HG03342 (cell line): ENCODE measurements around the gene RBM20.

Source experiments
- ATAC-seq: cut with Tn5 transposase; IDR thresholded peaks from one replicate; pipeline ENCODE4 v1.9.1; 2021; ENCODE audit warnings: mild to moderate bottlenecking, moderate library complexity; ENCODE audit not compliant: unreplicated experiment

The RBM20 gene

GRCh38 chr10:110779489-110779888, 135.4 kb downstream of the RBM20 start:
- no peak for ATAC-seq

DNA sequence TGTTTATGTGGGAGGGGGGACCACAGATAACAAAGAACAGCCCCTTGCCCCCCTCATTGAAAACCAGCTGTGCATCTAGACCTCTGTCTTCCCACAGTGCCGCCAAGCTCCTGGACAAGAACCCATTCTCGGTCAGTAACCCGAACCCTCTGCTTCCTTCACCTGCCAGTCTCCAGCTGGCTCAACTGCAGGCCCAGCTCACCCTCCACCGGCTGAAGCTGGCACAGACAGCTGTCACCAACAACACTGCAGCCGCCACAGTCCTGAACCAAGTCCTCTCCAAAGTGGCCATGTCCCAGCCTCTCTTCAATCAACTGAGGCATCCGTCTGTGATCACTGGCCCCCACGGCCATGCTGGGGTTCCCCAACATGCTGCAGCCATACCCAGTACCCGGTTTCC, 136.6 kb downstream of the RBM20 start:
- no peak for ATAC-seq

- ATAC-seq: no peak
Observed at GRCh38 chr10:110781139-110781538, 137.0 kb downstream of the RBM20 start.

- ATAC-seq: no peak
Observed at GRCh38 chr10:110782616-110783015, 138.5 kb downstream of the RBM20 start.

GRCh38 chr10:110783509-110784107, 139.5 kb downstream of the RBM20 start:
- no peak for ATAC-seq

DNA sequence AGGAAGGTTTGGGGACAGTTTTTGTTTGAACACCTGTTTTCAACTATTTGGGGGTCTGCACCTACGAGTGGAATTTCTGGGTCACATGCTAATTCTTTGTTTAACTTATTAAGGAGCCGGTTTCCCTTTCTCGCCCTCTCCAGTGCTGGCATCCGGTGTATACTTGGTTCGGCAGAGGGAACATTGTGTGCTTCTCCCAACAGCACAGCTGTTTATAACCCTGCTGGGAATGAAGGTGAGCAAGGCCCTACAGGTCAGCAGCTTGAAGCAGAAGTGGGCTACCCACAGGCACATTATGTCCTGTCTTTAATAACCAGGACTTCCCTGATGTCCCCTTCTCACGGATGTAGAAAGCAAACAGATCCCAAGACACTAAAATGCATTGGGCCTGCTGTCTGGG, 140.1 kb downstream of the RBM20 start:
- ATAC-seq: no peak

GRCh38 chr10:110786172-110786571, 142.0 kb downstream of the RBM20 start:
- ATAC-seq: no peak

- ATAC-seq: no peak
Observed at GRCh38 chr10:110788620-110789385, 144.7 kb downstream of the RBM20 start.

DNA sequence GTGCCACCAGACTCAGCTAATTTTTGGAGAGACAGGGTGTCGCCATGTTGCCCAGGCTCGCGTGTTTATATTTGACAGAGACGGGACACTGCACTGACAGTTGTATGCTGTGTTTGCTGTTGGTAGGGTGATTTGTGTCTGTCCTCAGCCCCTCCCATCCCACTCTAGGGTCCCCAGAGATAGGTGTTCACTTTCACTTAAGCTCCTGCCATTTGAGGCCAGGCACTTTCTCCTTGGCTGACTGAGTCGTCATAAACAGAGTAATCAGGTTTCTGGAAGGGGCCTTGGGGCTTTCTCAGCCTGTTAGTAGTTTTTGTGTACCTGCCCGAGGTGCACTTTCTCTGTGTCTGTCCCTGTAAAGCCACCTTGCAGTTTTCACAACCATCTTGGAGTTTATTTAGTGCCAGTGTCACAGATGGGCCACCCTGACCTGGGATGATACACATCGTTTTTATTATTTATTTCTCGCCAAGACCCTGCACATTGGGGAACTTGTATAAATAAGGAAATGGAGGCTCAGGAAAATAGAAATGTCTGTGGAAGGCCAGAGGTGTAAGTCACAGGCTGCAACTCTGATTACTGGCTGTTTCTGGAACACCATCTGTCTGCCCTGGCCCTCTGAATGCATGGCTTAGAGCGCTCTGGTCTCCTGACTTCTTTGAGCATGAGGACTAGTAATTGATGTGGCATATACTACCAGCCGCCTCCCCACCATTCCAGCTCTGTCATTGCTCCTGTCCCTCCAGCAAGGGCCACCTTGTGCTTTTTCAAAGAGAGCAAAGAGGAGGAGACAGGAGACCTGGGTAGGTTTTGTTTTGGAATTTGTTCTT, 145.7 kb downstream of the RBM20 start:
- ATAC-seq: peak; percentile 42

DNA sequence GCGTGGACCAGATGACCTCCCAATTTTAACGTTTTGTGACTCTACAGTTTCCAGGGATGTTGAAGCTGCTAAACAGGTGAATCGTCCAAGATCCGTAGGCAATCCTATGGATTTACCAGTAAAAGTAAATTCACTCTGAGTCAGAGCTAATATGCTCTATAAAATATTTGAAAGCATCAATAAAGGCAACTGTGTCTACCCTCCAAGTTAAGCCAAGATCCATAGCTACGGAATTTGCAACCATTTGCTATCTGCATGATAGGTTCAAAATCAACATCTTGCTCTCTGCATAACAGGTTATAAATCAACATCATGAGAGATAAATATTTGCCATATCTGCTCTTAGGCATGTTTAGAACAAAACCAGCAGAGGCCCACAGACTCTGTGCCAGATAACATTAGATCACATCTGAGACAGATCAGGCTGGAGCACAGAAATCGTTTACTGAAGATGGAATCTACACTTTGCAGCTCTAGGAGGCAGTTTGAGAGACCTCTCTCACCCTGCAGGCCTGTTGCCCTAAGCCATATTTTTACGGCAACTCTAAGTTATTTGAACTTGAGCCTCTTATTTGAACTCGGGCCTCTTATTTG, 146.9 kb downstream of the RBM20 start:
- ATAC-seq: no peak

GRCh38 chr10:110791541-110792073, 147.5 kb downstream of the RBM20 start:
- no peak for ATAC-seq

GRCh38 chr10:110792476-110793125, 148.5 kb downstream of the RBM20 start:
- no peak for ATAC-seq

GRCh38 chr10:110793128-110793812, 149.1 kb downstream of the RBM20 start:
- no peak for ATAC-seq

DNA sequence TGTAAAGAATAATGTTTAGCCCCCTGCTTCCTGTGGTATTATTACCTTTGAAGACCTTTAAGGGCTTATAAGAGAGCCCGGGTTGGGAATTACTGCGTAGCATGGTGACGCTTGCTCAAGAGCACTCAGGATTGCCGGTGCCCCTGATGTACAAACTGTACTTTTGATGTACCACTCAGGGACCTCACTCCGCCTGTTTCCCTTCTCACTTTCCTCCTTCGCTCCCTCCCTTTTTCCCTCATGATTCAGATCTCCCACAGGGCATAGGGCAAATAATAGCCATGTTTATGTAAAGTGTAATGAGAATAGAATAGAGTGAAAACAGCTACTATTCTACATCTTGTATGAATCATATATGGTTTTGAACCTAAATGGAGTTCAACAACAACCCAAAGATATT, 149.8 kb downstream of the RBM20 start:
- no peak for ATAC-seq

- ATAC-seq: no peak
Observed at GRCh38 chr10:110794808-110795207, 150.7 kb downstream of the RBM20 start.

- ATAC-seq: no peak
Observed at GRCh38 chr10:110797416-110797815, 153.3 kb downstream of the RBM20 start.

DNA sequence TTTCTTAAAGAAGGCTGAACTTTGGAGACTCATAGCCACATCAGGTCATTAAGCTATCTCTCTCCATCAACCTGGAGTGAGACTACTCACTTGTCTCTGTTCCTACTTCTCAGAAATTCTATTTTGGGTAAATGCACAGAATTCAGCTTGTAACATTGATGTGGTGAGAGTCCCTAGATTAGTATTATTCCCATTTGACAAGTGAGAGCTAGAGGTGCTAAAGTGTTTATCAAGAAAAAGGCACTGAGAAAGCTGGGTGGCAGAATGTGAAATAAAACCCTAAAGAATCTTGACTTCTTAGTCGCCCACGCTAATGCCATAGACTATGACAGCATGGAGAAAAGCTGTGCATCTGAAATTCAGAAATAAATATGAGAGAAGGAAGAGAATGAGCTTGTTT, 154.2 kb downstream of the RBM20 start:
- ATAC-seq: no peak

GRCh38 chr10:110802090-110802489, 158.0 kb downstream of the RBM20 start:
- no peak for ATAC-seq

DNA sequence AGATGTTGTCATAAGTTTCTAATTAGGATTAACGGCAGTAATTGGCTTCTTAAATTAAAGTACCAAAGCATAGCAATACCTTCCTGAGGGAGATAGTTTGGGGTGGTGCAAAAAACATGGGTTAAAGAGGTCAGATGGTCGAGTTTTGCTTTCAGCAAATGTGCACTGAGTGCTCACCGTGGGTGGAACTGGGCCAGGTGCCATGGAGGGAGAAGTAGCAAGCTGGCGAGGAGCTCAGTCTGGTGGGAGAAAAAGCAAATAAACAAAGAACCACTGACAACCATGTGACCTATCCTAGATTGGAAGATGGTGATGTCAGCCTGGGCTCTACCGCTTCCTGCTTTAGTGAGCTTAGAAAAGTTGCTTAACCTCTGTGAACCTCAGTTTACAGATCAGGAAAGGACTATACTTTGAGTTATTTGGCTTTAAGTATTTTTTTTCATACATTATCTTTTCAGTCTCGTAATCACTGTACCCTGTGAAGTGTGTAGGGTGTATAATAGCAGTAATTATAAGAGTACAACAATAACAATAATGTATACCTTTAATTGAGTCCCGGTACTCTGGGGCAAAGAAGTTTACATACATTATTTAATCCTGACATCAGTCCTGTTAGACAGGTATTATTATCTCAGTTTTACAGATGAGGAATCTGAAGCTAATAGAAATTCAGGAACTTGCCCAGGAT, 158.6 kb downstream of the RBM20 start:
- ATAC-seq: peak; percentile 51
